Transverse colon (tissue), 4 donors: ENCODE results near the gene MFNG.

Experiments used
- EP300 ChIP-seq: sonication (generic); formaldehyde crosslinking; IDR thresholded peaks from one replicate; pipeline ENCODE4 v1.6.1; 2017; ENCODE audit warnings: antibody characterized with exemption, low read depth
- POLR2A ChIP-seq: fragments of 450-650 bp; IDR thresholded peaks from one replicate; pipeline ENCODE4 v1.6.1; 2016; ENCODE audit warnings: antibody characterized with exemption, mild to moderate bottlenecking, moderate library complexity
- POLR2AphosphoS5 ChIP-seq, 3 donors: sonication (generic); formaldehyde crosslinking; IDR thresholded peaks; one replicate each; pipeline ENCODE4 v1.6.1; 2016; ENCODE audit warnings: antibody characterized with exemption in 3 of 3
- TF ChIP-seq, protein P1 (sequence below), 5 experiments: fragments of 200-600 bp in 3 of 5; fragments of 450-650 bp in 2 of 5; sonication (generic) in 3 of 5; IDR thresholded peaks; 1 replicate in 2 of 5; 2 replicates in 3 of 5; pipeline ENCODE4 v1.5.1; 2016 to 2017; ENCODE audit warnings: antibody characterized with exemption in 5 of 5, inconsistent platforms in 3 of 5, mild to moderate bottlenecking in 2 of 5, moderate library complexity in 1 of 5

DNA sequence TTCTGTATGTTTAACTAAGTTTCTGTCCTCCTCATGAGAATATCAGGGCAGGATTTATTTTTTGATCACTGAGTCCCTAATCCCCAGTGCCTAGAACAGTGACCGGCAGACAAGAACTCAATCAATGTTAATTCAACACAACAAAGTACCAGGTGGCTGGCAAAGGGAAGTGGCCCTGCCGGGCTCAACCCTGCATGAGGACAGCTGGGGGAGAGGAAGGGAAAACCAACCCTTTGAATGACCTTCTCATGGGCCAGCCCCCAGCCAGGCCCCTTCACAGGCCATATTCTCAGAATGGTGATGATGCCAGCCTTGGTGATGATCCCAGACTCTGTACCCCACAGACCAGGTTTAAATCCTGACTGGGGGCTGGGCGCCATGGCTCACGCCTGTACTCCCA, 1.4 kb upstream of the MFNG start:
- no peak for TF ChIP-seq EP300
- TF ChIP-seq, protein P1, sequence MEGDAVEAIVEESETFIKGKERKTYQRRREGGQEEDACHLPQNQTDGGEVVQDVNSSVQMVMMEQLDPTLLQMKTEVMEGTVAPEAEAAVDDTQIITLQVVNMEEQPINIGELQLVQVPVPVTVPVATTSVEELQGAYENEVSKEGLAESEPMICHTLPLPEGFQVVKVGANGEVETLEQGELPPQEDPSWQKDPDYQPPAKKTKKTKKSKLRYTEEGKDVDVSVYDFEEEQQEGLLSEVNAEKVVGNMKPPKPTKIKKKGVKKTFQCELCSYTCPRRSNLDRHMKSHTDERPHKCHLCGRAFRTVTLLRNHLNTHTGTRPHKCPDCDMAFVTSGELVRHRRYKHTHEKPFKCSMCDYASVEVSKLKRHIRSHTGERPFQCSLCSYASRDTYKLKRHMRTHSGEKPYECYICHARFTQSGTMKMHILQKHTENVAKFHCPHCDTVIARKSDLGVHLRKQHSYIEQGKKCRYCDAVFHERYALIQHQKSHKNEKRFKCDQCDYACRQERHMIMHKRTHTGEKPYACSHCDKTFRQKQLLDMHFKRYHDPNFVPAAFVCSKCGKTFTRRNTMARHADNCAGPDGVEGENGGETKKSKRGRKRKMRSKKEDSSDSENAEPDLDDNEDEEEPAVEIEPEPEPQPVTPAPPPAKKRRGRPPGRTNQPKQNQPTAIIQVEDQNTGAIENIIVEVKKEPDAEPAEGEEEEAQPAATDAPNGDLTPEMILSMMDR (IDR thresholded peaks at IDR 0.05) = no peak
- TF ChIP-seq POLR2A = no peak
- no peak for TF ChIP-seq POLR2AphosphoS5 (IDR thresholded peaks at IDR 0.05)
